ENCODE data around the gene TUSC7.

- no peak for TF ChIP-seq CTCF (conservative IDR thresholded peaks at IDR 0.05; ENCODE audit: low read depth, low read length)
- no peak for TF ChIP-seq EZH2 (IDR thresholded peaks at IDR 0.05; ENCODE audit: low read length, unreplicated experiment)
- TF ChIP-seq EZH2phosphoT487 (IDR thresholded peaks at IDR 0.05; ENCODE audit: borderline replicate concordance, low read length): no peak
These were observed 38.4 kb upstream of the TUSC7 start for GRCh38 chr3:116671151-116671550.
